ENCODE measurements around the gene OLFM2. TPM values are rescaled to one million over a fixed set of nuclear protein-coding genes. Genes with fewer than 3 reads are reported as not detected.
A peak's percentile ranks its signal among the peaks of the same experiment; 100 is the strongest.

OLFM2 gene
- total and polyA plus RNA-seq, 9 of the 15 experiments (the other 6 are each of a cell fraction or from before 2014, with no cell fraction given), result 0.10 to 0.33 (median 0.23) TPM; not detected in 4

DNA sequence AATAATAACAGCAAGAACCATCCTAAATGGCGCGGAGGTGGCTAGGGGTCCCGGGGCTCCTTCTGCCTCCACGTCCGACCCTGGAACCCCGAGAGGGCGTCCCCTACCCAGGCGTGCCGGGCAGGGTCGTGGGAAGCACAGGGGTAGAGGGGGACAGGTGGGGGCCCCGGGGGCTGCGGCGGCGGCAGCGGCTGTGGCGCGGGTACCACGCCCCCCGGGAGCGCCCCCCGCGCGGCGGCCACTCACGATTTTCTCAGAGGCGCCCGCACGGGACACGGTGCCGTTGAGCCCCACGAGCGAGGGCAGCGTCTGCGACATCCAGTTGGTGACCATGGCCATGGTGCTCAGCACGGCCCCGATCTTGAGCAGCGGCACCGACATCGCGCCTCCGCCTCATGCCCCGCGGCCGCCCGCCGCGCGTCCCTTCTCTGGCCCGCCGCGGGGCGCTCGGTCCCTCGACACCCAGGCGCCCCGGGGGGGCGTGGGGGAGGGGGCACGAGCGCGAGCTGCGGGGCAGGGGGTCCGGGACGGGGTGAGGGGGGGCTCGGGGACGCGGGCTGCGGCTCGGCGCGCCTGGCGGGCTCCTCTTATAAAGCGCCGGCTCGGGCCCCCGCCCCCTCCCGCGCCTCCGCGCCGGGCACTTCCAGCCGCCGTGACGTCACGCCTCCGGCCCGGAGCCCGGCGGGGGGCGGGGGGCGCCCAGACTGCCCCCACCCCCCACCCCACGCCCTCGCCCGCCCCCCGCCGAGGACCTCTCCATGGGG, 22.9 kb downstream of the OLFM2 start:
- in situ Hi-C loops (cut with MboI), result no loop called here
- Histone ChIP-seq H3K9me1 (ENCODE audit: control insufficient read depth, insufficient read depth, low read length) (no peaks in the 10 kb centered on the region), H3K36me3 (ENCODE audit: control insufficient read depth, insufficient read depth, low read length) (no peaks in the 10 kb centered on the region), H3K9me3 (replicated peaks; ENCODE audit: control insufficient read depth, insufficient read depth, low read depth, low read length) (no peaks in the 10 kb centered on the region), H3K79me2 (ENCODE audit: control insufficient read depth, insufficient read depth, low read length) (no peaks in the 10 kb centered on the region), H4K20me1 (replicated peaks; ENCODE audit: control insufficient read depth, insufficient read depth, low read length) (no peaks in the 10 kb centered on the region), H2AFZ (ENCODE audit: low read depth, low read length) (0 out of 2 replicates have a peak overlapping the region, but pooled peaks have one; percentile 29), H3K4me1 (replicated peaks in 1 of 2; ENCODE audit: control insufficient read depth in 2 of 2, insufficient read depth in 2 of 2, low read length in 2 of 2) (peaks cover 6 to 20% of the 10 kb centered on the region in 2 experiments; a peak in 4 of 5 replicates), H3K27ac (ENCODE audit: extremely low read depth, low read depth, low read length) (no peak overlapping the region), H3K4me3 (peak overlapping the region; percentile 53), H3K27me3 (ENCODE audit: control insufficient read depth in 2 of 2, insufficient read depth in 2 of 2, low read length in 2 of 2) (peaks cover 5 to 35% of the 10 kb centered on the region in 2 experiments; a peak in 4 of 5 replicates), H3K4me2 (ENCODE audit: insufficient read depth, low read length) (no peak overlapping the region), H3K9ac (ENCODE audit: insufficient read depth in 1 of 2, low read depth in 2 of 2, low read length in 2 of 2) (peak overlapping the region in 1 of 2 experiments; percentile 71; a peak in 2 of 4 replicates)
- FAIRE-seq, result no peak
- ChIA-PET POLR2A (interaction anchor here (0.5 kb wide), 1 partner anchor 29 kb away, joined by 3 read pairs; no protein-coding TSS in a partner anchor), CTCF (ENCODE audit: low intra/inter-chr PET ratio) (interaction anchor here (0.6 kb wide), 1 partner anchor 294 kb away, joined by 3 read pairs; no protein-coding TSS in a partner anchor)
- peak; percentile 34 to 69 (median 57) for DNase-seq (ENCODE audit: extremely low read depth in 1 of 4, low spot score in 3 of 4)
- 19% methylated on average over 32 of the region's 95 CpGs for WGBS (ENCODE audit: insufficient coverage, low coverage, missing lambda C conversion rate)
- intact Hi-C loops (cut with micrococcal nuclease), result loop anchor here (10.0 kb wide), 1 partner anchor 289 kb away; the partner anchor contains the start of gene ZNF561
- BruUV-seq (replicated peaks), result no TSS peak
- peak; percentile 5; the same call in 1 of the 3 replicates for ATAC-seq
- TF ChIP-seq, protein P1, sequence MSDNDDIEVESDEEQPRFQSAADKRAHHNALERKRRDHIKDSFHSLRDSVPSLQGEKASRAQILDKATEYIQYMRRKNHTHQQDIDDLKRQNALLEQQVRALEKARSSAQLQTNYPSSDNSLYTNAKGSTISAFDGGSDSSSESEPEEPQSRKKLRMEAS (CRISPR knock-in tag; IDR thresholded peaks at IDR 0.05), result peak; percentile 68
- TF ChIP-seq SMAD4 (CRISPR knock-in tag; conservative IDR thresholded peaks at IDR 0.05), result 0 out of 2 replicates have a peak, but pooled peaks have one; percentile 19
- TF ChIP-seq, protein P2, sequence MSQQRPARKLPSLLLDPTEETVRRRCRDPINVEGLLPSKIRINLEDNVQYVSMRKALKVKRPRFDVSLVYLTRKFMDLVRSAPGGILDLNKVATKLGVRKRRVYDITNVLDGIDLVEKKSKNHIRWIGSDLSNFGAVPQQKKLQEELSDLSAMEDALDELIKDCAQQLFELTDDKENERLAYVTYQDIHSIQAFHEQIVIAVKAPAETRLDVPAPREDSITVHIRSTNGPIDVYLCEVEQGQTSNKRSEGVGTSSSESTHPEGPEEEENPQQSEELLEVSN (IDR thresholded peaks at IDR 0.05; ENCODE audit: borderline replicate concordance in 1 of 2, extremely low read depth in 1 of 2, insufficient read depth in 1 of 2, insufficient read length in 1 of 2, low read depth in 1 of 2, low read length in 1 of 2, poor library complexity in 1 of 2, severe bottlenecking in 1 of 2), result peak; percentile 88 to 99
- TF ChIP-seq, protein P3, sequence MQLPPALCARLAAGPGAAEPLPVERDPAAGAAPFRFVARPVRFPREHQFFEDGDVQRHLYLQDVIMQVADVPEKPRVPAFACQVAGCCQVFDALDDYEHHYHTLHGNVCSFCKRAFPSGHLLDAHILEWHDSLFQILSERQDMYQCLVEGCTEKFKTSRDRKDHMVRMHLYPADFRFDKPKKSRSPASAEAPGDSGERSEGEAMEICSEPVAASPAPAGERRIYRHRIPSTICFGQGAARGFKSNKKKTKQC (CRISPR knock-in tag; IDR thresholded peaks at IDR 0.05), result peak; percentile 70; the same call in 1 of the 2 replicates
- TF ChIP-seq, protein P4, sequence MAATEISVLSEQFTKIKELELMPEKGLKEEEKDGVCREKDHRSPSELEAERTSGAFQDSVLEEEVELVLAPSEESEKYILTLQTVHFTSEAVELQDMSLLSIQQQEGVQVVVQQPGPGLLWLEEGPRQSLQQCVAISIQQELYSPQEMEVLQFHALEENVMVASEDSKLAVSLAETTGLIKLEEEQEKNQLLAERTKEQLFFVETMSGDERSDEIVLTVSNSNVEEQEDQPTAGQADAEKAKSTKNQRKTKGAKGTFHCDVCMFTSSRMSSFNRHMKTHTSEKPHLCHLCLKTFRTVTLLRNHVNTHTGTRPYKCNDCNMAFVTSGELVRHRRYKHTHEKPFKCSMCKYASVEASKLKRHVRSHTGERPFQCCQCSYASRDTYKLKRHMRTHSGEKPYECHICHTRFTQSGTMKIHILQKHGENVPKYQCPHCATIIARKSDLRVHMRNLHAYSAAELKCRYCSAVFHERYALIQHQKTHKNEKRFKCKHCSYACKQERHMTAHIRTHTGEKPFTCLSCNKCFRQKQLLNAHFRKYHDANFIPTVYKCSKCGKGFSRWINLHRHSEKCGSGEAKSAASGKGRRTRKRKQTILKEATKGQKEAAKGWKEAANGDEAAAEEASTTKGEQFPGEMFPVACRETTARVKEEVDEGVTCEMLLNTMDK (IDR thresholded peaks at IDR 0.05; ENCODE audit: borderline replicate concordance, insufficient read depth, low read depth, low read length, poor library complexity, severe bottlenecking), result peak; percentile 63
- TF ChIP-seq CBX8 (IDR thresholded peaks at IDR 0.05; ENCODE audit: borderline replicate concordance, extremely low read depth, low read depth, low read length, poor library complexity, severe bottlenecking), result no peak
- no peak for TF ChIP-seq TSC22D4 (tag; IDR thresholded peaks at IDR 0.05)
- TF ChIP-seq MCM2 (IDR thresholded peaks at IDR 0.05; ENCODE audit: low read depth), result no peak
- no peak for TF ChIP-seq MEF2A (IDR thresholded peaks at IDR 0.05; ENCODE audit: control insufficient read depth, low read depth, low read length)
- TF ChIP-seq, protein P5, sequence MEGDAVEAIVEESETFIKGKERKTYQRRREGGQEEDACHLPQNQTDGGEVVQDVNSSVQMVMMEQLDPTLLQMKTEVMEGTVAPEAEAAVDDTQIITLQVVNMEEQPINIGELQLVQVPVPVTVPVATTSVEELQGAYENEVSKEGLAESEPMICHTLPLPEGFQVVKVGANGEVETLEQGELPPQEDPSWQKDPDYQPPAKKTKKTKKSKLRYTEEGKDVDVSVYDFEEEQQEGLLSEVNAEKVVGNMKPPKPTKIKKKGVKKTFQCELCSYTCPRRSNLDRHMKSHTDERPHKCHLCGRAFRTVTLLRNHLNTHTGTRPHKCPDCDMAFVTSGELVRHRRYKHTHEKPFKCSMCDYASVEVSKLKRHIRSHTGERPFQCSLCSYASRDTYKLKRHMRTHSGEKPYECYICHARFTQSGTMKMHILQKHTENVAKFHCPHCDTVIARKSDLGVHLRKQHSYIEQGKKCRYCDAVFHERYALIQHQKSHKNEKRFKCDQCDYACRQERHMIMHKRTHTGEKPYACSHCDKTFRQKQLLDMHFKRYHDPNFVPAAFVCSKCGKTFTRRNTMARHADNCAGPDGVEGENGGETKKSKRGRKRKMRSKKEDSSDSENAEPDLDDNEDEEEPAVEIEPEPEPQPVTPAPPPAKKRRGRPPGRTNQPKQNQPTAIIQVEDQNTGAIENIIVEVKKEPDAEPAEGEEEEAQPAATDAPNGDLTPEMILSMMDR (IDR thresholded peaks at IDR 0.05 in 2 of 3, conservative IDR thresholded peaks at IDR 0.05 in 1 of 3; ENCODE audit: insufficient read depth in 2 of 3, low read depth in 1 of 3, low read length in 3 of 3), result 0 out of 6 replicates have a peak, but pooled peaks of 1 of the 3 experiments have one; percentile 3
- TF ChIP-seq RFX5 (IDR thresholded peaks at IDR 0.05; ENCODE audit: low read depth, low read length), result no peak
